HL-60/S4 (cell line): ENCODE measurements around the gene MRPS35.

Experiments used
- in situ Hi-C: fragments of 300-500 bp; cut with MboI; formaldehyde crosslinking; loops from 2 replicates; pipeline ENCODE4 v1.14.3; 2022; ENCODE audit warnings: low sequenced_read_pairs

MRPS35 gene

DNA sequence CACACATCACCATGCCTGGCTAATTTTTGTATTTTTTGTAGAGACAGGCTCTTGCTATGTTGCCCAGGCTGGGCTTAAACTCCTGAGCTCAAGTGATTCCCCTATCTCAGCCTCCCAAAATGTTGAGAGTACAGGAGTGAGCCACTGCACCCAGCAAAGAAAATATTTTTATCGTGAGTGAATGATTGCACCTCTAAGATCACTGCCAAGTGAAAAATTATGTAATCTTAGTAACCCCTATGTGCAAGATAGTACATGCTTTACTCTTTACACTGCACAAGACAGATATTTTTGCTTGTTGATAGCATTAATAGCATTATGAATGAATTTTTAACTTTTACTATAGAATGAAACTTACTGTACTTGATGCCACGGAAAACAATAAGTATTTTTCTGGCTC lies 3.4 kb upstream of the MRPS35 start:
- in situ Hi-C loops = no loop called here

DNA sequence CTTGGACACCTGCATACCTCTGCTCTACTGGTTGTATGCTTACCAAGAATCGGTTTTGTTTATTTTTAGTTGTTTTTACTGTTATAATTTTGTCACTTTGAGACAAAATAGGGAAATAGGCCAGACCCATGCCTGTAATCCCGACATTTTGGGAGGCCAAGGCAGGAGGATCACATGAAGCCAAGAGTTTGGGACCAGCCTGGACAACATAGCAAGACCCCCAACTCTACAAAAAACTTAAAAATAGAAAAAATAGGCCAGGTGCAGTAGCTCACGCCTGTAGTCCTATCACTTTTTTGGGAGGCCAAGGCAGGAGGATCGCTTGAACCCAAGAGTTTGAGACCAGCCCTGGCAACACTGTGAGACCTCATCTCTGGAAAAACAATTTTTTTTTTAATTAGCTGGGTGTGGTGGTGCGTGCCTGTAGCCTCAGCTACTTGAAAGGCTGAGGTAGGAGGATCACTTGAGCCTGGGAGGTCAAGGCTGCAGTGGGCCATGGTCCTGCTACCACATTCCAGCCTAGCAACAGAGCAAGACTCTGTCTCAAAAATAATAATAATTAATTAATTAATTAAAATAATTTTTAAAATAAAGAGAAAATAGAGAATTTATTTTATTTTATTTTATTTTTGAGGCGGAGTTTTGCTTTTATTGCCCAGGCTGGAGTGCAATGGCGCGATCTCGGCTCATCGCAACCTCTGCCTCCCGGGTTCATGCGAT lies 1.3 kb upstream of the MRPS35 start:
- in situ Hi-C loops = no loop called here

DNA sequence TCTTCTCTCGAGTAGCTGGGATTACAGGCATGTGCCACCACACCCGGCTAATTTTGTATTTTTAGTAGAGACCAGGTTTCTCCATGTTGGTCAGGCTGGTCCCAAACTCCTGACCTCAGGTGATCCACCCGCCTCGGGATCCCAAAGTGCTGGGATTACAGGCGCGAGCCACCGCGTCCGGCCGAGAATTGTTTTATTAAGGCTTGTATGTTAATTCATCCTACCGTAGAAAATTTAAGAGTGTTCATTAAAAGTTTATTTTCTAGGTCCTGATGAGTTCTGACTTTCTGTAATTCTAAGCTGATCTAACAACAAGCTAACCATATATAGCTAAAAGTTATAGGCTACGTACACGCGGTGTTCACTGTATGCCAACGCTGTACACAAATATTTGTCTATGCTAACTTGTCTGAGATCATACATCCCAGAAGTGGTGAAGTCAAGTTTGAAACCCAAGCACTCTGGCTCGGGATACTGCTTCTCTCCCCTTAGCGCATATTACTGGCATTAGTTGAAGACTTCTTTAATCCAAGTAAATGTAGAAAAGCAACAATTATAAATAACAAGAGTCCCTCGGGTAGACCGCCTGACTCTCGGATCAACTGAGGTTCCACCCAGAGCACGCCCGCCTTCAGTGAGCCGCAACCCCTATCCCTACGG lies 570 bp upstream of the MRPS35 start:
- in situ Hi-C loops = no loop called here

DNA sequence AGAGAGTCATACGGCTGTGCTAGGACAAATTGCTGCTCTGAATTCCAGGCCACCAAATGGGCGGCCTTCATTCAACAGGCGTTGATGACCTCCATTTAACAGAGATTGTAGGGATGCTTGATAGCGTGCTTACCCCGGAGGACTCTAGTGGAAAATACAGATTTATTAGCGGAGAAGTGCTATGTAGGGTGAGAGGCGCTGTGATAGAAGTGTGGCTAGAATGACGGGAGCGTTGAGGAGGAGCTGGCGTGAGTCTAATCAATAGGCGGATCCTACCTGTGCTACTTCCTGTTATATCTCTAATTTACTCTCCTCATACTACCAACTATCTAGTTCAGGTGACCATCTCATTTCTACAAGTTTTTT lies 668 bp downstream of the MRPS35 start:
- in situ Hi-C loops = no loop called here

DNA sequence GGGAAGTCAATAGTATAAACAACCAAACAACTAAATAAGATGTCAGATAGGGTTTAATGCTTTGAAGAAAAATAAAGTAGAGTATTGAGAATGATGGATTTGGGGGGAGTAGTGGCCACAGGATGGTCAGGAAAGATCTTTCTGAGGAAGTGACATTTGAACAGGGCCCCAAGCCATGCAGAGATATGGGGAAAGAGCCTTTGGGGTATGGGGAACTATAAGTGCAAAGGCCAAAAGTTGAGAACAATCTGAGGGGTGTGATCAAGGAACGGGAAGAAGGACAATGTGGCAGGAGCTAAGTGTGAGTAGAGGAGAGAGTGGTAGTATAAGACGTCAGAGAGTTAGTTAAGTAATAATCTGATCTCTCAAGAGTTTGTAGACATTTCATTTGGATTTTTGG lies 1.3 kb downstream of the MRPS35 start:
- in situ Hi-C loops = no loop called here

DNA sequence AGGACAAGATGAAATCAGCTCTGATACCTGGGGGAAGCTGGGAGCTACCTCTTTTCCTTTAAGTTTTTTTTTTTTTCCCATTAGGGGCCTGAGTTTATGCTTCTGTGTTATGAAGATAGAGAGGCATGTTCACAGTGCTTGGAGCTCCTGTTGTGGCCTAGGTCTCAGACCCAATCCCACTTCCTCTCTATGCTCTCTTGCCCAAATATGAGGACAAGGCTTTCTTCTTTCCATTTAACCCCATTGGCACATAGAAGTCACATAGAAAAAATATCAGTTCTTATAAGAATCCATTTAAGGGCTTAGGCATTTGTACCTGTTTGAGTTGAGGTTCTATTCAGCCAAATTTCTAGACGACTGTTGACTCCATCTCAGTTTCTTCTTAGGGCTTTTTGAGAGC lies 12.6 kb downstream of the MRPS35 start:
- in situ Hi-C loops = no loop called here

DNA sequence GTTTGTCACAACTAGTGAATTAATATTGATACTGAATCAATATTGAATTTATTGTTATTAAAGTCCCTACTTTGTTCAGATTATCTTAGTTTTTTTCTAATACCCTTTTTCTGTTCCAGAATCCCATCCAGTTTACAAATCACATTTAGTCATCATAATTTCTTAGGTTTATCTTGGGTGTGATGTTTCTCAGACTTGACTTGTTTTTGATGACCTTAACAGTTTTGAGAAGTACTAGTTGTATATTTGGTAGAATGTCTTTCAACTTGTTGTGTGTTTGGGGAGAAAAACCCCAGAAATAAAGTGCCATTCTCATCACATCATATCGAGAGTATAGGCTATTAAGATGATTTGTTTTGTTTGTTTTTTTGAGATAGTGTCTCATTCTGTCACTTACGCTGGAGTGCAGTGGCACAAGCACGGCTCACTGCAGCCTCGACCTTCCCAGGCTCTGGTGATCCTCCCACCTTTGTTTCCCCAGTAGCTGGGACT lies 19.5 kb downstream of the MRPS35 start:
- in situ Hi-C loops = loop anchor here (25.0 kb wide), 2 partner anchors 207 to 1132 kb away; no protein-coding TSS in a partner anchor

DNA sequence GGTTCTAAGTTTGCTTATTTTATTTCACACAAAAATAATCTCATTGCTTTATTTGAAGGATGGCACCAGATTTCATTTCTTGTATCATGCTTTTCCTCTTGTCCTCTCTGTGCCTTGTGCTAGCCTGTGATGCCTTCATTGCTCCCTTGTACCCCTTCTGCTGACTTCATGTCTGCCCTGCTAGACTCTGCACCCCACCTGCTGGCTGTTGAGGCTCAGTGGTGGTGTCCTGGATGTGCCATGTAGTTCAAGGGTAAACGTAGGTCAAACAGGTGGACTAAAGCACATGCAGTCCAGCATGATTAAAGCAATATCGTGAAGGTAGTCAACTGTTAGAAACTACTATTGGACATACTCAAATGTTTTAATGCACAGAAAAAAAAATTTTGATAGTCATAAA lies 21.6 kb downstream of the MRPS35 start:
- in situ Hi-C loops = loop anchor here (25.0 kb wide), 2 partner anchors 205 to 1130 kb away; no protein-coding TSS in a partner anchor

DNA sequence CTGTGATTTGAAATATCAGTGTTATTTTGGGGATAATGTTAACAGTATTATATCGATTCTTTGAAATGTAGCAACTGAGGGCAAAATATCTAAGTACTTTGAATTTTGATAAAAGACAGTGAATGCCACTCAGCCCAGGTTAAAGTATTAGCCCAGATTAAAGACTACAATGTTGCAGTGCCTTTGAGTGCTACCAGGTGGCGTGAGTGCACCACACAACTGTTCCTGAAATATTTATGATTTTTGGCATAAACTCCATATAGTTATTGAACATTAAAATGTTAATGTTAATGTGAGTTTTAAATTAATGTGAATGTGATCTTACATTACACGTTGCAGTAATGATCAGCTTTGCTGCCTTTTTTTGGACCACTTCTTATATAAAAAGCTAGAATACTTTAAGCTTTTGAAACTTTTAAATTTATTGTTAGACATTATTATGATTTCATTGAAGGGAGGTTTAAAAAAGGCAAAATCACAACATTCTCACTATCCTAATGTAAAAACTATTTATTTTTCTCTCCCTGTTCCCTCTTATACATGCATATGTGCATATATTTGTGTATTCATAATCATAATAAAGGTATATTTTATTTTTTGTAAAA lies 22.5 kb downstream of the MRPS35 start:
- in situ Hi-C loops = loop anchor here (25.0 kb wide), 2 partner anchors 204 to 1129 kb away; no protein-coding TSS in a partner anchor

DNA sequence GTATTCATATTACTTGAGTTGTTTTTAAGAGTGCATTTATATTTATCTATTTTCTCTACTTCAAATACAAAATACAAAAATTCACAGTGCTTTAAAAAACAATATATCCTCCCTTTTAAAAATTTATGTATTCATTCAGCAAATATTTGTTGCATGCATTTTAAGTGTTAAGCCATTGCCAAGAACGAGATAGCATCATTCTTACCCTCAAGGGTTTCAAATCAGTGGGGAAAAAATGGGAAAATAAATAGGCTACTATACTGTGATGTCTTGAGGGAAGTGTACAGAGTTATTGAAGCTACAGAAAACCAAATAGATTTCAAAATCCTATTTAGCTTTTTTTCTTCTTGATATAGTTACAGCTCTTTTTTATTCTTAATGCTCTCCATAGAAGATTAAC lies 23.2 kb downstream of the MRPS35 start:
- in situ Hi-C loops = loop anchor here (25.0 kb wide), 2 partner anchors 204 to 1129 kb away; no protein-coding TSS in a partner anchor

DNA sequence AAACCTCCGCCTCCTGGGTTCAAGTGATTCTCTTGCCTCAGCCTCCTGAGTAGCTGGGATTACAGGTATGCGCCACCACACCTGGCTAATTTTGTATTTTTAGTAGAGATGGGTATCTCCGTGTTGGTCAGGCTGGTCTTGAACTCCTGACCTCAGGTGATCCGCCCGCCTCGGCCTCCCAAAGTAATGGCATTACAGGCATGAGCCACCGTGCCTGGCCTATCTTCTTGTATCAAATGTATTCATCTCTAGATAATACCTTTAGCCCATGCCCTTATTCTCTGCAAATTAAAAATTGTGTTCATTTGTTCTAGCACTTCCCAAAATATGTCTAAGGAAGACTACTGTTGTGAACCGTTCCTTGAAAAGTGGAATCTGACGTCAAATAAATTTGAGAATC lies 23.7 kb downstream of the MRPS35 start:
- in situ Hi-C loops = loop anchor here (25.0 kb wide), 2 partner anchors 203 to 1128 kb away; no protein-coding TSS in a partner anchor

DNA sequence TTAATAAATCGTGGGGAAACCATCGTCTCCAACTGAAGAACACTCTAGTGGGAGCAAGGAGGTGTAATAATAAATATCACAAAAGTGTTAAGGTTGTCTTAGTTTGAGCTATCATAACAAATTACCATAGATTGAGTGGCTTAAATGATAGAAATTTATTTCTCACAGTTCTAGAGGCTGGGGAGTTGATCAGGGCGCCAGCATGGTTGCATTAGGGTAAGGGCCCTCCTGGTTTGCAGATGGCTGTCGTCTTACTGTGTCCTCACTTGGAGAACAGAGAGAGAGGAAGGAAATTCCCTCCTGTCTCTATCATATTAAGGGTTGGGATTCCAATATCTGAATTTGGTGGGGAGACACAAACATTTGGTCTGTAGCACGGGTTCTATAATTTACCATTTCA lies 33.0 kb downstream of the MRPS35 start:
- in situ Hi-C loops = loop anchor here (25.0 kb wide), 2 partner anchors 194 to 1119 kb away; no protein-coding TSS in a partner anchor

DNA sequence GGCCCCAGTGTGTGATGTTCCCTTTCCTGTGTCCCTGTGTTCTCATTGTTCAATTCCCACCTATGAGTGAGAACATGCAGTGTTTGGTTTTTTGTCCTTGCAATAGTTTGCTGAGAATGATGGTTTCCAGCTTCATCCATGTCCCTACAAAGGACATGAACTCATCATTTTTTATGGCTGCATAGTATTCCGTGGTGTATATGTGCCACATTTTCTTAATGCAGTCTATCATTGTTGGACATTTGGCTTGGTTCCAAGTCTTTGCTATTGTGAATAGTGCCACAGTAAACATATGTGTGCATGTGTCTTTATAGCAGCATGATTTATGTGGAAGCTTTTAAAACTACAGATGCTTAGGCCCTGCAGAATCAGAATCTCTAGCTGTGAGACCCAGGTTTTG lies 35.1 kb downstream of the MRPS35 start:
- in situ Hi-C loops = loop anchor here (25.0 kb wide), 2 partner anchors 192 to 1117 kb away; no protein-coding TSS in a partner anchor

DNA sequence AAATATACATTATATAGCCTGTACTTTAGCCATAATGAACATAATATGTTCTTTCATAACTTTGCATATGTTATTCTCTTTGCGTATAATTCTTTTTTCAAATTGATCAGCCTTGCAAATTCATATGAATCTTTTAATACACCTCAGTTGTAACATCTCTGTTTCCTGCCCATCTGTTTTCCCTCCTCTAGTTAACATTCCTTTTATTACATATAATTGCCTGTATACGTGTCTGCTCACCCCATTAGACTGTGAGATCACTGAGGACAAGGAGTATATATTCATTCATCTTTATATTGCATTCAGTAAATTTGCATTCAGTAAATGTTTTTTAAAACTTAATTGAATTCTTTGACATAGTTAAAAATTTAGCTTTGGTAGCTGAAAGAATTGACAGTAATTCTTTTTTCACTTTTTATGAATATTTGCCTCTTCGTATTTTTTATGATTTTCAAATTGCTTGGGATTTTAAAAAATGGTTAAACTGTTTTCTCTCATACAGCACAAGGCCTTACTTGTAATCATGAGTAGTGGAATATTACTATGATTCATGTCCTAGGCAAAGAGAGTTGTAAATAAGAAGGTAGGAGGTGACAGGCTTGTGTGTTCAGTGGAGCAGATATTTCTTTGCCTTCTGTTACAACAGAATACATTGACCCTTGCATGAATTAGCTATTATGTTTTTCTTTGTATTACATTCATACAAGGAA lies 36.6 kb downstream of the MRPS35 start:
- in situ Hi-C loops = loop anchor here (25.0 kb wide), 2 partner anchors 190 to 1115 kb away; no protein-coding TSS in a partner anchor

DNA sequence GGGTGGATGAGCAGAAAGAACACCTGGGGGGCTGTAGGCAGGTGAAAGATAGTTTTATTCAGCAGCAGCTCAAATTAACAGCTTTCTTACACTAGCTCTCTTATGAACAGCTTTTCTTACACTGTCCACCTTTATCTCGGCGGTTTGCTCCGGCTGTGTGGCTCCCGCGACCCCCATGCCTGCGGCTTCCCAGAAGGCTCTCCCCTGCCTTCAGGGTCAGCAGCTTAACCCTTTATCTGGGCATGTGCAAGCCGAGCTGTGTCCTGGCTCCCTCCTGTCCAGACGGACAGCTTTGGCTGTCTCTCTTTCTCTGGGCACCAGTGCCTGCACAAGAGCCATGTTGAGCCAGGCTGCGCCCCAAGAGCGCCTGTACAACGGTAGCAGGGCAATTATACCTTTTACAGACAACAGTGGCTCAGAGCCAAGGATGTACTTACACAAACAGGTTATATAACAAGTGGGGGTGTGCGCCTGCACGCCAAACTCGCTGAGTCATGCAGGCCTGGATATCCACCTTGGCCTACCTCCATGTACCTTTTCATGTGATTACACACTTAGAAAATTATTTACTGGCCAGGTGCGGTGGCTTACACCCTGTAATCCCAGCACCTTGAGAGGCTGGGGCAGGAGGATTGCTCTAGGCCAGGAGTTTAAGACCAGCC lies 40.9 kb downstream of the MRPS35 start:
- in situ Hi-C loops = no loop called here

DNA sequence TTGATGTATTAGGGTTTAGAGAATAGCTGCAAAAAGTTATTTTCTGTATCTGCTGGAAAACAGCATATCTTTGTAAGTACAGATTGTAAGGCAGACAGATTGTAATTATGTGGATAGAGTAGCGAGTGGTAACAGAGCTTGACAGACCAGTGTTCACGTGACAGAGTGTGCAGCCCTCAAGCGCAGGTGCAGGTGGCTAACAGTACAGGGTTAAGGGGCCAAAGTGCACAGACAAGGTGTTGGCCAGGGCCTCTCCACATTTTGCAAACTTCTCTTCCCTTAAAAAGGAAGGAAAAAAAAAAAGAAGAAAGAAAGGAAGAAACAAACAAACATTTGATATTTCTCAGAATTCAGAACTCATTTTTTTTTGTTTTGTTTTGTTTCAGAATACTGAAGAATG lies 44.2 kb downstream of the MRPS35 start:
- in situ Hi-C loops = no loop called here

DNA sequence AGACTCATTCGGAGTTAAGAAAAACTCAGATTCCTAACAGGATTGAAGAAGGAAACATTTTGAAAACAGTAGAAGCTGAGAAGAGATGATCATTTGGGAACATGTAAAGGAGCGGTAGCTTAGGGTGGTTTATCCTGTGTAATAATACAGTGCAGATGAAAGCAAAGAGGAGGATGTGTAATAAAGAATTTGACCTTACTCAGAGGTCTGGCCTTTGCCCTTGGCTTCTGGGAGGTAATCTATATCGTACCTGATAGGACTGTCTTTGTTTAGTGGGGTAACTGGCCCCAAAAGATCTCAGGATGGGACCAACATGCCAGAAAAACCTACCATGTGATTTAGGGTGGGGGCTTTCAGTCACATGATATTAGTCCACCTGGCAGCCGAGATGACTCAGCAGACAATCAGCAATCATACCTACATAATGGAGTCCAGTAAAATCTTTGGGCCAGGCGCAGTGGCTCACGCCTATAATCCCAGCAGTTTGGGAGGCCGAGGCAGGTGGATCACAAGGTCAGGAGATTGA lies 46.1 kb downstream of the MRPS35 start:
- in situ Hi-C loops = no loop called here

DNA sequence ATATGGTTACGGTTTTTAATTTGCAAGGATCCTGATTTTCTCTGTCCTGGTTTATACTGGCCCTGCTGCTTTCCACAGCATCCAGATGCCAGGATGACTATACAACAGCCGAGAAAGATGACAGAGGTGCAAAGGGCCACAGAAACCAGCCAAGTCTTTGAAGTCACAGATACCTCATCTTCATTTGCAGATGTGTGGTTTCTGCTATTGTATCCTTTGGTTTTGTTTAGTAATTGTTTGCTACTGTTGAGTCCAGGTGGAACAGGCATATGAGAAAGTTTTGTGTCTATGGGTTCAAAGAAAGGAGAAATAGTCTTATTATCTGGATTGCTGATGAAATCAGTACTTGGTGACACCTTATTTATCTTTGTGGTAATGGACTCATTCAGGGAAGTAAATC lies 52.1 kb downstream of the MRPS35 start:
- in situ Hi-C loops = no loop called here

DNA sequence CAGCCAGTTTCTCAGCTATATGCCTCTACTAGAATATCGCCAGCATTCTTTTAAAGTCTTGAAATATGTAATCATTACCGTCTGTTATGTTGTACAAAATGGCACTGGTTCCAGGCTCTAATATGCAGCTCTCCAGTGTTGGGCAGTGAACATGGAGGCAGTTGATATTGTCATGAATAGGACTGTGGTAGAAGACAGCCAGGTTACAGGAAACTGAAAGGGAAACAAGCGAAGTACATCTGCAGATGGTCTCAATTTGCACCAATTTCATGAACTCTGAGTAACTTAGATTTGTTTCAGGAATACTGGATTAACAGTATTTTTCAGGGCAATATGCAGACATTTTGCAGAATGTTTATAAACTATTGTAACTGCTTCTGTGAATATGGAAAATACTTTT lies 56.0 kb downstream of the MRPS35 start:
- in situ Hi-C loops = no loop called here

DNA sequence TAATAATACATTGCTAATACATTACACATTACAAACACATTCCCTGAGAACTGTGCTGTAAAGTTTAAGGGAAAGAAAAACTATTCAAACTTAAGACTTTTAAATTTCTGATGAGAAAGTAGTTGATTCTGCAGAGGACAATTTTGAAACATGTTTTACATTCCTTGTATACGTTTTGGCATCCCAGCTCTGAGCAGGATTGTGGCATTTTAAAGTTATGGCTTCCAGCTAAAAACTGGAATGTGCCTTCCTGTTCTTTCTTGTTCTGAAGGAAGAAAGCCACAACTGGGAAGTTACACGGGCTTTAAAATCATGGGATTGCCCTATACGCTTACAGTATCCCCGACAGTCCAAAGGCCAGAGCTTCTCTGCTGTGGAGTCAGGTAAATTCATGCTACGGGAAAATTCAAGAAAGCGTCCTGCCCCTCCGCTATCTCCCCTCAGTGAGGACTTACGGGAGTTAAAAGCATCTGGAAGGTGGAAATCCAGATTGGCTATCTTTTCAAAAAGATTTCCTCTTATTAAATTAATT lies 58.6 kb downstream of the MRPS35 start:
- in situ Hi-C loops = no loop called here
